ENCODE measurements around the gene KIF9.
"Not testable (repeated sequence)": the region's sequence is repeated elsewhere in the genome, so short reads cannot be mapped to it uniquely, and the experiment has no call there.

The KIF9 gene

GRCh38 chr3:47310391-47310790 is 27.8 kb upstream of the KIF9 start:
- no peak overlapping the region for H3K4me3 ChIP-seq (ENCODE audit: low read length in 2 of 2)
- no peak overlapping the region for H3K27ac ChIP-seq (ENCODE audit: low read length)
- no peaks in the 10 kb centered on the region for H3K9me3 ChIP-seq (ENCODE audit: control insufficient read depth in 2 of 2, low read length in 2 of 2)
- H3K36me3 ChIP-seq (ENCODE audit: control insufficient read depth in 2 of 2, insufficient read depth in 2 of 2, low read length in 2 of 2) = no peaks in the 10 kb centered on the region
- no peaks in the 10 kb centered on the region for H3K27me3 ChIP-seq (ENCODE audit: control insufficient read depth in 1 of 2, insufficient read depth in 2 of 2, low read length in 2 of 2)
- H3K4me1 ChIP-seq (ENCODE audit: control insufficient read depth, insufficient read depth, low read length) = peaks cover 2% of the 10 kb centered on the region
- no peak overlapping the region for H3K9ac ChIP-seq (ENCODE audit: low read length in 2 of 2)

GRCh38 chr3:47309231-47309630 is 26.6 kb upstream of the KIF9 start:
- H3K9me3 ChIP-seq (ENCODE audit: control insufficient read depth in 2 of 2, low read length in 2 of 2); H3K27me3 ChIP-seq (ENCODE audit: control insufficient read depth in 1 of 2, insufficient read depth in 2 of 2, low read length in 2 of 2); H3K4me3 ChIP-seq (ENCODE audit: low read length in 2 of 2); H3K4me1 ChIP-seq (ENCODE audit: control insufficient read depth, insufficient read depth, low read length); H3K9ac ChIP-seq (ENCODE audit: low read length in 2 of 2); H3K27ac ChIP-seq (ENCODE audit: low read length); H3K36me3 ChIP-seq (ENCODE audit: control insufficient read depth in 2 of 2, insufficient read depth in 2 of 2, low read length in 2 of 2): not testable (repeated sequence)

DNA sequence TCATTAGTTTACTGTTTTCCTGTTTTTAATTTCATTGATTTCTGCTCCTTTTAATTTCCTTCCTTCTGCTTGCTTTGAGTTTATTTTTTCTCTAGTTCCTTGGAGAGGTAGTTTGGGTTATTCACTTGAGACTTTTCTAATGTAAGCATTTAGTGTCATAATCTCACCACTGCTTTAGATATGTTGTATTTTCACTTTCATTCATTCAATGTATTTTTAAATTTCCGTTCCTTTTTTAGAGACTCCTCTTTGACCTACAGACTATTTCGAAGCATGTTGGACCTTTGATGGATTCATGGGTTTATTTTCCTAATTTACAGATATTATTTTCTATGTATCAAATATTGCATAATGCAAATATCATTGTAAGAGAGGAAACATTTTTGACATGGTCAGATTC is 23.4 kb upstream of the KIF9 start:
- H3K27ac ChIP-seq (ENCODE audit: low read length) = no peak overlapping the region
- H3K4me1 ChIP-seq (ENCODE audit: control insufficient read depth, insufficient read depth, low read length) = no peaks in the 10 kb centered on the region
- peaks cover 4 to 9% of the 10 kb centered on the region in 2 donors for H3K36me3 ChIP-seq (ENCODE audit: control insufficient read depth in 2 of 2, insufficient read depth in 2 of 2, low read length in 2 of 2)
- H3K9ac ChIP-seq (ENCODE audit: low read length in 2 of 2) = no peak overlapping the region
- no peak overlapping the region for H3K4me3 ChIP-seq (ENCODE audit: low read length in 2 of 2)
- no peaks in the 10 kb centered on the region for H3K9me3 ChIP-seq (ENCODE audit: control insufficient read depth in 2 of 2, low read length in 2 of 2)
- H3K27me3 ChIP-seq (ENCODE audit: control insufficient read depth in 1 of 2, insufficient read depth in 2 of 2, low read length in 2 of 2) = no peaks in the 10 kb centered on the region

DNA sequence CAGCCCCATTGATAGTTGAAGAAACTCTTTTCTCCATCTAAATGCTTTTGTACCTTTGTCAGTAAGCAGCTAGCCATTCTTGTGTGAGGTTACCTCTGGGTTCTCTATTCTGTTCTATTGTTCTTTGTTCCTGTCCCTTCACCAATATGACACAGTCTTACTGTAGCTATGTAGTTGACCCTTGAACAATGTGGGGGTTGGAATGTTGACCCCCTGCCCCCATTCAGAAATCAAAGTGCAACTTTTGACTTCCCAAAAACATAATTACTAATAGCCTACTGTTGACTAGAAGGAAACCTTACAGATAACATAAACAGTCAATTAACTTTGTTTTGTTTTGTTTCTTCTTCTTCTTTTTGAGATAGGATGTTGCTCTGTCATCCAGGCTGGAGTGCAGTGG is 18.9 kb upstream of the KIF9 start:
- H3K4me1 ChIP-seq (ENCODE audit: control insufficient read depth, insufficient read depth, low read length) = peaks cover 6% of the 10 kb centered on the region
- H3K36me3 ChIP-seq (ENCODE audit: control insufficient read depth in 2 of 2, insufficient read depth in 2 of 2, low read length in 2 of 2) = peaks cover 4 to 15% of the 10 kb centered on the region in 2 donors
- no peaks in the 10 kb centered on the region for H3K9me3 ChIP-seq (ENCODE audit: control insufficient read depth in 2 of 2, low read length in 2 of 2)
- H3K9ac ChIP-seq (ENCODE audit: low read length in 2 of 2) = no peak overlapping the region
- no peak overlapping the region for H3K27ac ChIP-seq (ENCODE audit: low read length)
- no peaks in the 10 kb centered on the region for H3K27me3 ChIP-seq (ENCODE audit: control insufficient read depth in 1 of 2, insufficient read depth in 2 of 2, low read length in 2 of 2)
- no peak overlapping the region for H3K4me3 ChIP-seq (ENCODE audit: low read length in 2 of 2)

DNA sequence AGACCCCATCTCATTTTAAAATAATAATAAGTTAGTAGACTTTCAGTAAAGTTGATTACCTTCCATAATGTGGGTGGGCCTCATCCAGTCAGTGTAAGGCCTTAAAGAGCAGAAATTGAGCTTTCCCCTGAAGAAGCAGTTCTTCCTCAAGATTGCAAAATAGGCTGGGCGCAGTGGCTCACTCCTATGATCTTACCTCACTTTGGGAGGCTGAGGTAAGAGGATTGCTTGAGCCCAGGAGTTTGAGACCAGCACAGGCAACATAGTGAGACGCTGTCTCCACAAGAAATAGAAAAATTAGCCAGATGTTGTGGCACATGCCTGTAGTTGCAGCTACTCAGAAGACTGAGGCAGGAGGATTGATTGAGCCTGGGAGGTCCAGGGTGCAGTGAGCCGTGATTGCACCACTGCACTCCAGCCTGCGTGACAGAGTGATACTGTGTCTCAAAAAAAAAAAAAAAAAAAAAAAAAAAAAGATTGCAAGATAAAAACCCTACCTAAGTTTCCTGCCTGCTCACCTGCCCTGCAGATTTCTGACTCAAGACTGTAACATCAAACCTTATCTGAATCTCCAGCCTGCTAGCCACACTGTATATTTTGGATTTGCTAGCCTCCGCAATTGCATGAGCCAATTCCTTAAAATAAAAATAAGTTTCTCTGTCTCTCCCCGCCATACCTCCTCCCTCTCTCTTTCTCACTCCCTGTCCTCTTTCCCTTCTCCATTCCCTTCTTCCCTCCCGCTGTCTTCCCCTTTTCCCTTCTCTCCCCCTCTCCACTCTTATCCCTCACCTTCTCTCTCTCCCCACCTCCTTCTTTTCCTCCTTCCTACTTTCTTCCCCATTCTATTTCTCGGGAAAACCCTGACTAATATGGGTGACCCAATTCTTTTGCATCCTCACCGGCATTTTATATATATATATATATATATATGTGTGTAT is 17.1 kb upstream of the KIF9 start:
- H3K4me1 ChIP-seq (ENCODE audit: control insufficient read depth, insufficient read depth, low read length) = peaks cover 6% of the 10 kb centered on the region
- H3K9ac ChIP-seq (ENCODE audit: low read length in 2 of 2) = no peak overlapping the region
- H3K27me3 ChIP-seq (ENCODE audit: control insufficient read depth in 1 of 2, insufficient read depth in 2 of 2, low read length in 2 of 2) = no peaks in the 10 kb centered on the region
- no peak overlapping the region for H3K27ac ChIP-seq (ENCODE audit: low read length)
- no peaks in the 10 kb centered on the region for H3K9me3 ChIP-seq (ENCODE audit: control insufficient read depth in 2 of 2, low read length in 2 of 2)
- H3K4me3 ChIP-seq (ENCODE audit: low read length in 2 of 2) = no peak overlapping the region
- H3K36me3 ChIP-seq (ENCODE audit: control insufficient read depth in 2 of 2, insufficient read depth in 2 of 2, low read length in 2 of 2) = peaks cover 4 to 16% of the 10 kb centered on the region in 2 donors

GRCh38 chr3:47298439-47298838 is 15.8 kb upstream of the KIF9 start:
- H3K4me3 ChIP-seq (ENCODE audit: low read length in 2 of 2) = no peak overlapping the region
- no peak overlapping the region for H3K27ac ChIP-seq (ENCODE audit: low read length)
- no peaks in the 10 kb centered on the region for H3K27me3 ChIP-seq (ENCODE audit: control insufficient read depth in 1 of 2, insufficient read depth in 2 of 2, low read length in 2 of 2)
- H3K4me1 ChIP-seq (ENCODE audit: control insufficient read depth, insufficient read depth, low read length) = peaks cover 6% of the 10 kb centered on the region
- no peaks in the 10 kb centered on the region for H3K9me3 ChIP-seq (ENCODE audit: control insufficient read depth in 2 of 2, low read length in 2 of 2)
- no peak overlapping the region for H3K9ac ChIP-seq (ENCODE audit: low read length in 2 of 2)
- peaks cover 3 to 16% of the 10 kb centered on the region in 2 donors for H3K36me3 ChIP-seq (ENCODE audit: control insufficient read depth in 2 of 2, insufficient read depth in 2 of 2, low read length in 2 of 2)

DNA sequence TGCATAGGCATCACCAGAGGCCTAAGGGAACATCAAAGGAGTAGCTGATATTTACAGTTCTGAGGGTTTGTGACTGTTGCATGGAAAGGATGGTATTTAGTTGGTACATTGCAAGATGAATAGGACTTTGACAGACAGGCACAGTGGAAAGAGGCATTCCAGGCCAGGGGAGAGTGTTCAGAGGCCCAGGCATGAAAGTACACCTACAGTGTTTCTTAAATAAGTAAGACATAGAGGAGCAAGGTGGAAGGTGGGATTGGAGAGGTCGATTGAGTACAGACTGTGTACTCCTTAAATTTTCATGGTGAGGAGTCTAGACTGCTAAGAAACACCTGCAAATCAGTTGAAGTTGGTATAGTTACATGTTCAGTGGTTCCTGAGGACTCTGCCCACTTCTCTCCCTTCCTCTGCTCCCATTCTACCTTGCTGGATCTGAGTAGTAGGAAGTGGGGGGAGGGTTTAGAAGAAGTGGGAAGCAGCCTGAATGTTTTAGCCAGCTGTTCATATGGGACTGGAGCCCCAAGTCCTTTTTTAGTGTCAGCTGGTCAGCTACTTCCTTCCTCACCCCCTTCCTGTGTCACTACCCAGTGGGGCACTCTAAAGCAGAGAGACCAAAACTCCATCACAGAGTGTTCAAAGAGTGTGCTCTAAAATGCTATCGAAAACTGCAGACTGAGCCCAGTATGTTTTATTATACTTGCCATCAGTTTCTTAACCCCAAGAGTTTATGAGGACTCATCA is 14.1 kb upstream of the KIF9 start:
- Histone ChIP-seq H3K27ac (ENCODE audit: low read length) (no peak overlapping the region), H3K27me3 (ENCODE audit: control insufficient read depth in 1 of 2, insufficient read depth in 2 of 2, low read length in 2 of 2) (no peaks in the 10 kb centered on the region), H3K4me1 (ENCODE audit: control insufficient read depth, insufficient read depth, low read length) (peaks cover 6% of the 10 kb centered on the region)

DNA sequence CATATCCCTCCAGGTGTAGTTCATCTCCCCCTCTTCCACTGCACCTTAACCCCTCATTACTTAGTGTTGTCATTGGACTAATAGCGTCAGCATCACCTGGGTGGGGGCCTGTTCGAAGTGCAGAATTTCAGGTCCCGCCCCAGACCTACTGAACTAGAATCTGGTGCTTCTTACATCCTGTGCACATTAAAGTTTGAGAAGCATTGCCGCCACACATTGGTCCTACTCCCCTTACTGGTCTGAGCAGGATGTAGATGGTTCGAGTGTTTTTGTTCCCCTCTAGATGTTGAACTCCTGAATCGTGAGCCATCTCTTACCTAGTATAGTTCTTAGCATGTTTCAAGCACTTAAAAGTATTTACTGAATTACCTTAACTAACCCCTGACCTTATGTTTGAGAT is 13.4 kb upstream of the KIF9 start:
- Histone ChIP-seq H3K36me3 (ENCODE audit: control insufficient read depth in 2 of 2, insufficient read depth in 2 of 2, low read length in 2 of 2) (peaks cover 0 to 9% of the 10 kb centered on the region in 2 donors), H3K27ac (ENCODE audit: low read length) (no peak overlapping the region), H3K9ac (ENCODE audit: low read length in 2 of 2) (no peak overlapping the region), H3K9me3 (ENCODE audit: control insufficient read depth in 2 of 2, low read length in 2 of 2) (no peaks in the 10 kb centered on the region), H3K4me1 (ENCODE audit: control insufficient read depth, insufficient read depth, low read length) (peaks cover 6% of the 10 kb centered on the region), H3K4me3 (ENCODE audit: low read length in 2 of 2) (no peak overlapping the region), H3K27me3 (ENCODE audit: control insufficient read depth in 1 of 2, insufficient read depth in 2 of 2, low read length in 2 of 2) (no peaks in the 10 kb centered on the region)

More for the DNA sequence above, 14.1 kb upstream of the KIF9 start:
- H3K9ac ChIP-seq (ENCODE audit: low read length in 2 of 2) = no peak overlapping the region
- no peak overlapping the region for H3K4me3 ChIP-seq (ENCODE audit: low read length in 2 of 2)
- no peaks in the 10 kb centered on the region for H3K9me3 ChIP-seq (ENCODE audit: control insufficient read depth in 2 of 2, low read length in 2 of 2)
- H3K36me3 ChIP-seq (ENCODE audit: control insufficient read depth in 2 of 2, insufficient read depth in 2 of 2, low read length in 2 of 2) = peaks cover 0 to 8% of the 10 kb centered on the region in 2 donors

- H3K9ac ChIP-seq (ENCODE audit: low read length in 2 of 2) = no peak overlapping the region
- H3K9me3 ChIP-seq (ENCODE audit: control insufficient read depth in 2 of 2, low read length in 2 of 2) = no peaks in the 10 kb centered on the region
Observed at GRCh38 chr3:47295322-47295721, 12.7 kb upstream of the KIF9 start.

GRCh38 chr3:47294392-47294791 is 11.8 kb upstream of the KIF9 start:
- Histone ChIP-seq H3K27me3 (ENCODE audit: control insufficient read depth in 1 of 2, insufficient read depth in 2 of 2, low read length in 2 of 2) (no peaks in the 10 kb centered on the region), H3K27ac (ENCODE audit: low read length) (no peak overlapping the region), H3K9me3 (ENCODE audit: control insufficient read depth in 2 of 2, low read length in 2 of 2) (no peaks in the 10 kb centered on the region), H3K4me3 (ENCODE audit: low read length in 2 of 2) (no peak overlapping the region), H3K4me1 (ENCODE audit: control insufficient read depth, insufficient read depth, low read length) (peaks cover 6% of the 10 kb centered on the region), H3K9ac (ENCODE audit: low read length in 2 of 2) (no peak overlapping the region), H3K36me3 (ENCODE audit: control insufficient read depth in 2 of 2, insufficient read depth in 2 of 2, low read length in 2 of 2) (peaks cover under 1 to 15% of the 10 kb centered on the region in 2 donors)

More at GRCh38 chr3:47295322-47295721, 12.7 kb upstream of the KIF9 start:
- Histone ChIP-seq H3K27ac (ENCODE audit: low read length) (no peak overlapping the region), H3K36me3 (ENCODE audit: control insufficient read depth in 2 of 2, insufficient read depth in 2 of 2, low read length in 2 of 2) (peaks cover 0 to 12% of the 10 kb centered on the region in 2 donors), H3K4me3 (ENCODE audit: low read length in 2 of 2) (no peak overlapping the region), H3K4me1 (ENCODE audit: control insufficient read depth, insufficient read depth, low read length) (peaks cover 6% of the 10 kb centered on the region), H3K27me3 (ENCODE audit: control insufficient read depth in 1 of 2, insufficient read depth in 2 of 2, low read length in 2 of 2) (no peaks in the 10 kb centered on the region)
